HG03045 (cell line): ENCODE results near the gene CCR3.

ENCODE experiments used
- ATAC-seq: cut with Tn5 transposase; IDR thresholded peaks from one replicate; pipeline ENCODE4 v1.9.1; 2021; ENCODE audit warnings: mild to moderate bottlenecking, moderate library complexity; ENCODE audit not compliant: unreplicated experiment

Gene CCR3

DNA sequence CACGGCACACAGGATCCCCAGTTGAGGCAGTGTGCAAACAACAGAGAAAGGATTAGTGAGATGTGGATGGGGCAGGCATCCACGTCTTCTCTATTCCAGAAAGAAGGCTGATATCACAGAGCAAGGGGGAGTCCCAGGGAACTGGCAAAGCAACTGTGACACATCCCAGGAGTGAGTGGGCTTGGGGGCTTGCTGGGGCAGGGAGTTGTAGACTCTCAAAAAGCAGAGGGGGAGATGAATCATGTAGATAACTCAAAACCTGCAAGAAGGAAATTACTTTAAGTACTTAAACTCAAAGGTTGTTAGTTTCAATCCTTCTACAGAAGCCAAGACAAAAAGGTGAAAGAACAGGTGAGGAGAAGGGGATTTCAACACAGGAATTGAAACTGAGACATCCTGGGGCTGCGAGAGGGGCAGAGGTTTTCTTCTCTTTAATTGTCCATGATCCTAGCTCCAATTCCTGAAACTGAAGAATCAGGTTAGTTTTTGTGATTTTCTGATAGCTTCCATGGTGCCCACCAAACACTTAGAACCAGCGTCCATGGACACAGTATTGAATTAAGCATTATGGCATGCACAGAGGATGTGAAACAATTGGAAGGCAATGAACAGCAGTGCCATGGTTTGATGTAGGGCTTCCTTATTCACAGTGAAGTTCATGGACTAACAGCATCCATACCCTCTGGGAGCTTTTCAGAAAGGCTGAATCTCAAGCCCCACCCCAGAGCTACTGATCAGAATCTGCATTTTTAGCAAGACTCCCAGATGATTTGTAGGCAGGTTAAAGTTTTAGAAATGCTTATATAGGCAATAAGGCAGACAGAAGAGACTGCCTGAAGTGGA is 52.0 kb downstream of the CCR3 start:
- ATAC-seq = peak; percentile 57

DNA sequence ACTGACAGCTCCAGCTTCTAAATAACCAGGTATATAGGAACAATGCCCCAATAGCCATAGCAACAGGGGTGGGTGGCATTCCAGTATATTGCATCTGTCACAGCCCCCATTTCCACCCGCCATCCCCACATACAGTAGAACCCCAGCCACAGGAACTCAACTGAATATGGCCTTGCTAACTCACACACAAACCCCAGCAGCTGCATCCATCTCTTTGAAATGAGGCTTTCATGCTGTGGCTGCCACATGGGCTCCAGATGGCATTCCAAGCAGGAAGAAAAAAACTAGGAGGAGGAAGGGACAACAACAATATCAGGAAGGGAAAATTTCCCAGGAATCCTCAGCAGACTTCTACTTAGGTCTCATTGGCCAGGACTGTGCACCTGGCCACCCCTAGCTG is 54.6 kb downstream of the CCR3 start:
- ATAC-seq = no peak

DNA sequence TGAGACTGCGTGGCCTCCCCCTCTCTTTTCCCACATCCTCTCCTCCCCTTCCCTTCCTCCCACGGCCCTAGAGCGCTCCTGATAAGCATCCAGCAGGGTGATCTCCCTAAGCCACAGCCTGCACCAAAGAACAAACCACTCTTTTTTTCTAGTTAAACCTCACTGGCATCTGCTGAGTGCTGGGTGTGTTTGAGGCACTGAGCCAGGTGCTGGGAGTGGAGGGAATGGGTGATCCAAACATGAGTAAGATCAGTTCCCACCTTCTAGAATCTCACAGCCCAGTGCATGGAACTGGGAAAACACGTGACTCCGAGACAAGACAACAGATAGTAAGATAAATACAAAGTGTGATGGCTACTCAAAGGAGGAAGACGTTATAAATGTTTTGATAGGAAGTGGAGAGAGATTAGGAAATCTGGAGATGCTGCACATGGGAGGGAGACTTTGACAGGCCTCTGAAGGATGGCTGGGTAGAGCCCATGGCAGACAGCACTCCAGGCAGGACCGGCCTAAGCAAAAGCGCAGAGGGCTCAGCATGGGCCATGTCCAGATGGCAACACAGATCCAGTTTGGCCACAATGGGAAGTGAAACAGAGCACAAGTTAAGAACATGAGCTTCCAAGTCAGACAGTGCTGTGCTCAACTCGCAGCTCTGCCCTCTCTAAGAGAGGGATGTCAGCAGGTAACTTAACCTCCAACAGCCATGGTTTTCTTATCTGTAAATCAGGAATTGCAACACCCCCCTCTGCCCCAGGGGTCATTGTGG is 55.6 kb downstream of the CCR3 start:
- ATAC-seq = no peak

DNA sequence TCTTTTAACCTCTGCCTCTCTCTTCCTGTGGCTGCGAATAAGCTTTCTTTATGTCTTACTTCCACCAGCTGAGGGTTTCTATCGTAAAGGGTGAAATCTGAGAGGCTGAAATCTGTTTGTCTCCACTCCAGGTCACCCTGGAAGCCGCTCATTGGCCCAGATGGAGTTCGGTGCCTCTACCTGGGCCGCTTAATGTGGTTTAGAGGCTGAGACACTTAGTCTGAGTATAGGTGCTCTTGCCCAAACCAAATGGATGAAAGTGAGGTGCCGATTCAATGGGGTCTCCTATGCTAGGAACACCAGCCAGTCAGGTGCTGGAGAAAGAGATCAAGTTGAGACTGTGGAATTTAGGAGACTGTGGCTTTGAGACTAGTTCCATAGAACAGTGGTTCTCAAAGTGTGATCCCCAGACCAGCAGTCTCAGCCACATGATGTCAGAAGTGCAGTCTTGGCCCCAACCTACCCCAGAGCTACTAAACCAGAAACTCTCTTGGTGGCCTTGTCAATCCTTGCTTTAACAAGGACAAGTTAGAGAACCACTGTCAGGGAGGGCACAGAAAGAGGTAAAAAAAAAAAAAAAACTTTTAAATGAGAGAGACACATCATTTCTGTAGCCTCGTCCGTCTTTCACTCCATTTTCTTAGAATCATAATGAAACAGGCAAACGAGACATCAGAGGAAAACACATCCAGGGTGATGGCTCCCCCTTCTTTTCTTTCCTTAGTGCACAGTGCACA is 56.8 kb downstream of the CCR3 start:
- peak; percentile 49 for ATAC-seq

DNA sequence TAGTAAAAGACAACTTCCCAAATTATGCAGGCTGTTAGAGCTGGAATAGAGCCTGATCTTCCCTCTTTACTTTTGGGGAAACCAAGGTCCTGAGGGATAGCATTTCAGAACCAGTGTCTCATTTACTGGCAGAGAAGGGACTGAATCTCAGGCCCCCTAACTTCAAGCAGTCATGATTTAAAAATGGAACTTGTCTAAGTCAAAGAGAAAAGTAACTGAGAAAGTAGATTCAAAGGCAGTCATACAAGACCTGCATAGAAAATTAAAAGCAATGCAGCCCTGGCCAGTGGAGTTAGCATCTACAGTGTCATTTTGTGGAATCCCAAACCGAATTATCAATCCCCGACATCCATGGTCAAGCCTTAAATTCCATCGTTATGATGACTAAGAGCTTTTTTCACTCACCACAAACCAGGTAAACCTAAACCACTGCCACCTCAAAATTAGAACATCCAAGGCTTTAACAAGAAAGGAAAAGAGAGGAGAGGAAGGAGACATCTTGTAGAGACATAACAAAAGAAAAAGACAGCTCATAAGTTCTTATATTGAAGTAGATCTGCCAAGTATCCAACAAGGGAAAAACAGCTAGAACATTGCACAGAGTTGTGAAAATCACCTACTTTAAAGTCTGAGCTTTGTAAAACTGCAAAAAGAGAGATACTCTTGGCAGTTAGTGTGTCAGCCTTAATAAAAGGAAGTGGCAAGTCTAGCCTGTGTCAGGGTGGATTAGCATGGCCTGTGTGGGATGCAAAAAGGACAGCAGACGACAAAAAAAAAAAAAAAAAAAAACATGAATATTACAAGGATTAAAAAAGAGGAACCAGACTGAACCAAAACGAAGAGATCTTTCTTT is 57.6 kb downstream of the CCR3 start:
- ATAC-seq = peak; percentile 24

DNA sequence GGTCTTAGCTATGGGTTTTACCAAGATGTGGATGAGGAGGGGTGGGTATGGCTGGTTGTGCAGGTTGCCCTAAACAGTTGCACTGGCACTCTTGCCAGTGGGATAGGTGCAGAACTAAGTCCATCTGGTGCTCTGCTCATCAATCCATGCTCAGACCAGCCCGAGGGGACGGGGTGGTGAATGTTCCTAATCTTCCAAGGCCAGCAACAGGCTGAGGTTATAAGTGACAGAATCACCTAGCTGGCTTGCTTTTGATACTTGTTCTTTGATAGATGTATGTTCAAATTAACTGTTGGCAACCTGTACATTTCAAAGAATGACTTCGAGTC is 58.2 kb downstream of the CCR3 start:
- no peak for ATAC-seq

DNA sequence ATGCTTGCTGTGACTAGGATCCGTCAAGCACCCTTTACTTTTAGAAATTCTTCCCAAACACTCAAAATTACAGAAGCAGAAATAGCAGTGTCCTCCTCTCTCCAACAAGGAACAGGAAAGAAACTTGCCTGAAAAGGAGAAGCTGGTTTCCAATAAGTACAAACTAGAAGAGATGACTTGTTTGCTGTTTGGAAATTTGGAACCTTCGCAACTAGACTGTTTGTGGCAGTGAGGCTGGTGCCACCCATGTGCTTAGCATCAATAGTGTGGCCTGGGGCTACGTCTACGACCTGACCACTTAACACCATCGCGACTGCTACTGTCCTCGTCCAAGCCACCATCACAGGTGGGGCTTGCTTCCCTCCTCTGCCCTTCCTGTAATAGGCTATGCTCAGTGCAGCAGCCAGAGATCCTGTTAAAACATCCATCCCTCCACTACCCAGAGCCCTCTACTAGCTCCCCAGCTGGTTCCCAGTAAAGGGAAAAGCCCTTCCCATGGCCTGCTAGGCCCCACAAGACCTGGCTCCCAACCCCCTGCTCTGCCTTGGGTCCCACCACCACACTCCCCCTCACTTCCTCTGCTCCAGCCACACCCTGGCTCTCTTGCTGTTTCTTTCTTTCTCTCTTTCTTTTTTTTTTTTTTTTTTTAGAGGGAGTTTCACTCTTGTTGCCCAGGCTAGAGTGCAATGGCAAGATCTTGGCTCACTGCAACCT is 59.0 kb downstream of the CCR3 start:
- ATAC-seq = no peak

DNA sequence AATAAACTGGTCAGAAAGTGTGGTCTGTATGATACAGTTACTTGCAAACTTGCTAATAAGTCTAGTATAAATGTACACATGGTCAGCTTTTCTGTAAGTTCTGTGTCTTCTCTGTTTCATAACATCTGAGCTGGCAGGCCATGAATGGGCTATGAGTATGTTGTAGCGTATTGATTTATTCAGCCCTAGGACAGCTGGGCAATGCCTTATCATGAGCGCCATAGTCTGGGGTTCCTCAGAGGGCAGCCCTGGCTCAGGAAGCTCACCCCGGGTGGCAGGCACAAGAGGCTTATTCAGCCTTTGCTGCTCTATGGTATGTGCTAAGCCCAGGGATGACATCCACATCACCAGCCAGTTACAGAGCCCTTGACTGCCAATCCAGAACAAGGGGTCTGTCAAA is 61.0 kb downstream of the CCR3 start:
- no peak for ATAC-seq

DNA sequence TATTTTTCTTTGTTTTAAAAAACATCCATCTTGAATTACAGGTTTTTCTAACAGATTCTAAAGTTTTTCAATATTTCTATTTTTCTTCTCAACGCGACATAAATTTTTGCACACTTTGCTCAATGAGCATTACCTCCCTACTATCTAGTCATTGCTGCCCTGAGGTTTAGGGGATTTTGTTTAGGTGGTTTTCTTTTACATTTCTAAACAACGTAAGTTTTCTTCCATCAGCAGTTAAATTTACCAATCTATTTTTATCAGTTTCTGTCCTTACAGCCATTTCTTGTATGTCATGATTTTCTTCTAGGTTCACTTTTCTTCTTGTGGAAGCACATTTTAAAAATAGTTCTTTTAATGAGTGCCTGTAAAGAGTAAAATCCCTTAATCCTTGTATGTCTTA is 62.5 kb downstream of the CCR3 start:
- ATAC-seq = no peak

DNA sequence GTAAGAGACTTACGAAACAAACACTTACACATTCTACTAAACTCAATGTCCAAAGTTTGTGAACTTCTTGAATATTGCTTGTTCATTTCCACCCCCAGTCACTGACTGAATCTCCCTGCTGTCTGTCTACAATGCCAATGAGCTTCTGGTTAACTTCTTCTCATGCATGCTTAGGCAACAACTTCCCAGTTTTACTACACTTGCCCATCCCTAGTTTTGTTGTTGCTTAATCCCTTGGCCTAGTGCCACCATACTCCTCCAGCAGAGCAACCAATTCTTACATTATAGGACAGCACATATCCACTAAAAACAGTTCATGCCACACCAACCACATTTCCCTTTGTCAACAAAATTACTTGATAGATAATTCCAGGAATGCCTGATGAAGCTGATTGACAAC is 70.7 kb downstream of the CCR3 start:
- ATAC-seq = no peak

DNA sequence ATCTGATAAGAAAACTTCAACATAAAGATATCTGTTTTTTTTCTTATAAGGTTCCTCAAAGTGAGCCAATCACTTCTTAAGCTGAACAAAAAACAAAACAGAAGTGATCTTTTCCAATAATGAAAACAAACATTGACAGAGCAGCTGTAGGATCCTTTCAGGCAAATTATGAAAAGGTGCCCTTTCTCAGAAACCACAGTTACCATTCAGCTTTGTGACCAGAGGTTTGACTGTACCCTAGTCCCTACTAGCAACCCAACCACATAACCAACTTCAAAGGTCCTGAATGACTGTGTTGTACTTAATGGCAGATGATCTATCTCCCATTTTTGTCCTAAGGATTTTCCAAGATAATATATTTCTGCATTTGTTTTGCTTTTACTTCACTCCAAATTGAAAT is 72.3 kb downstream of the CCR3 start:
- peak; percentile 70 for ATAC-seq

DNA sequence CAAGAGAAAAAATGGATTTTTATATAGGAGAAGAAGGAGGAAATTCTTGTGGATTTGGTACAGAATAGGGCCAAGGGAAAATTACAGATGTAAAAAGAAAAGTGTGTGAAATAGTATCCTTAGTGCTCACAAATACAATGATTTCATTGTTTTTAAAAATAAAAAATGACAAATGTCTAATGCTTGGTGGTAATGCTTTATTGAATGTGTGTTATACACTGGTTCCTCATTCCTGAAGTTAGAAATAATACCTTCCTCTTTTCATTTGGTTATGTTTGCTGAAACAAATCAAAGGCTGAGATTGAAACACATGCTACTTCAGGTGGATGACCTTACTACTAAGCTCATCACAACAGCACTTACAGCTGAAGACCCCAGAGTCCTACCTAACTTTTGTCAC is 73.9 kb downstream of the CCR3 start:
- no peak for ATAC-seq
